ENCODE measurements around the gene ARHGAP15.
"Not testable (repeated sequence)": the region's sequence is repeated elsewhere in the genome, so short reads cannot be mapped to it uniquely, and the experiment has no call there.

Gene ARHGAP15

GRCh38 chr2:143128681-143129580 lies at the start of gene ARHGAP15:
TSS of gene ARHGAP15 (plus strand) at chr2:143129419.
- TF ChIP-seq ZNF274 (IDR thresholded peaks at IDR 0.05; ENCODE audit: low read depth, low read length): no peak
- H3K4me3 ChIP-seq (ENCODE audit: low read length): peak within 1 kb of the TSS; percentile 57

- TF ChIP-seq ZNF274 (IDR thresholded peaks at IDR 0.05; ENCODE audit: low read depth, low read length): no peak
- H3K4me3 ChIP-seq (ENCODE audit: low read length): no peak overlapping the region
Measured at GRCh38 chr2:143081616-143082015, 47.6 kb upstream of the ARHGAP15 start.

- no peak for TF ChIP-seq ZNF274 (IDR thresholded peaks at IDR 0.05; ENCODE audit: low read depth, low read length)
Measured at GRCh38 chr2:143083636-143084035, 45.6 kb upstream of the ARHGAP15 start.

GRCh38 chr2:143084462-143084861 lies 44.8 kb upstream of the ARHGAP15 start:
- H3K4me3 ChIP-seq (ENCODE audit: low read length): no peak overlapping the region
- no peak for TF ChIP-seq ZNF274 (IDR thresholded peaks at IDR 0.05; ENCODE audit: low read depth, low read length)

More at GRCh38 chr2:143083636-143084035, 45.6 kb upstream of the ARHGAP15 start:
- H3K4me3 ChIP-seq (ENCODE audit: low read length): no peak overlapping the region

- H3K4me3 ChIP-seq (ENCODE audit: low read length): no peak overlapping the region
- TF ChIP-seq ZNF274 (IDR thresholded peaks at IDR 0.05; ENCODE audit: low read depth, low read length): no peak
Measured at GRCh38 chr2:143085125-143085784, 44.0 kb upstream of the ARHGAP15 start.

- no peak for TF ChIP-seq ZNF274 (IDR thresholded peaks at IDR 0.05; ENCODE audit: low read depth, low read length)
Measured at GRCh38 chr2:143087033-143087432, 42.2 kb upstream of the ARHGAP15 start.

GRCh38 chr2:143088388-143088787 lies 40.8 kb upstream of the ARHGAP15 start:
- no peak for TF ChIP-seq ZNF274 (IDR thresholded peaks at IDR 0.05; ENCODE audit: low read depth, low read length)
- no peak overlapping the region for H3K4me3 ChIP-seq (ENCODE audit: low read length)

More at GRCh38 chr2:143087033-143087432, 42.2 kb upstream of the ARHGAP15 start:
- no peak overlapping the region for H3K4me3 ChIP-seq (ENCODE audit: low read length)

- H3K4me3 ChIP-seq (ENCODE audit: low read length): not testable (repeated sequence)
Measured at GRCh38 chr2:143089520-143089919, 39.7 kb upstream of the ARHGAP15 start.

- TF ChIP-seq ZNF274 (IDR thresholded peaks at IDR 0.05; ENCODE audit: low read depth, low read length): no peak
Measured at GRCh38 chr2:143110758-143111428, 18.3 kb upstream of the ARHGAP15 start.

GRCh38 chr2:143117225-143117624 lies 12.0 kb upstream of the ARHGAP15 start:
- no peak for TF ChIP-seq ZNF274 (IDR thresholded peaks at IDR 0.05; ENCODE audit: low read depth, low read length)
- H3K4me3 ChIP-seq (ENCODE audit: low read length): no peak overlapping the region

More at GRCh38 chr2:143110758-143111428, 18.3 kb upstream of the ARHGAP15 start:
- H3K4me3 ChIP-seq (ENCODE audit: low read length): no peak overlapping the region

GRCh38 chr2:143121079-143121478 lies 8.1 kb upstream of the ARHGAP15 start:
- H3K4me3 ChIP-seq (ENCODE audit: low read length): no peak overlapping the region
- no peak for TF ChIP-seq ZNF274 (IDR thresholded peaks at IDR 0.05; ENCODE audit: low read depth, low read length)

GRCh38 chr2:143121957-143122356 lies 7.3 kb upstream of the ARHGAP15 start:
- no peak overlapping the region for H3K4me3 ChIP-seq (ENCODE audit: low read length)
- no peak for TF ChIP-seq ZNF274 (IDR thresholded peaks at IDR 0.05; ENCODE audit: low read depth, low read length)

GRCh38 chr2:143123911-143124310 lies 5.3 kb upstream of the ARHGAP15 start:
- H3K4me3 ChIP-seq (ENCODE audit: low read length): no peak overlapping the region
- no peak for TF ChIP-seq ZNF274 (IDR thresholded peaks at IDR 0.05; ENCODE audit: low read depth, low read length)

GRCh38 chr2:143124445-143124844 lies 4.8 kb upstream of the ARHGAP15 start:
- no peak for TF ChIP-seq ZNF274 (IDR thresholded peaks at IDR 0.05; ENCODE audit: low read depth, low read length)
- H3K4me3 ChIP-seq (ENCODE audit: low read length): no peak overlapping the region

Data from GM08714 (cell line).